Liver (tissue), 9 donors: ENCODE results near the gene CSNK2B. TPM values are rescaled to one million over a fixed set of nuclear protein-coding genes. Genes with fewer than 3 reads are reported as not detected.

Experiments
- DNase-seq: peaks from one replicate; pipeline ENCODE4 v3.0.0-alpha.2; 2017; ENCODE audit warnings: low spot score
- H3K27ac ChIP-seq, 2 donors: one replicate each; pipeline ENCODE4 v1.7.0; 2013; ENCODE audit warnings: inconsistent platforms in 2 of 2, low read length in 2 of 2, control low read depth in 1 of 2, low read depth in 1 of 2, mild to moderate bottlenecking in 1 of 2
- H3K27me3 ChIP-seq, 4 donors: one replicate each; pipeline versions ENCODE4 v1.6.1 to v1.7.0; 2013; ENCODE audit warnings: low read length in 3 of 4, inconsistent platforms in 1 of 4, mild to moderate bottlenecking in 1 of 4, moderate library complexity in 1 of 4; ENCODE audit not compliant: control insufficient read depth in 4 of 4, insufficient read depth in 4 of 4
- H3K36me3 ChIP-seq, 4 donors: one replicate each; pipeline versions ENCODE4 v1.6.1 to v1.7.0; 2013; ENCODE audit warnings: low read length in 3 of 4, mild to moderate bottlenecking in 3 of 4, low read depth in 1 of 4, moderate library complexity in 1 of 4; ENCODE audit not compliant: control insufficient read depth in 4 of 4, insufficient read depth in 3 of 4
- H3K4me1 ChIP-seq, 4 donors: one replicate each; pipeline versions ENCODE4 v1.6.1 to v1.7.0; 2013; ENCODE audit warnings: low read length in 3 of 4, mild to moderate bottlenecking in 3 of 4, moderate library complexity in 1 of 4; ENCODE audit not compliant: control insufficient read depth in 4 of 4, insufficient read depth in 4 of 4
- H3K4me3 ChIP-seq, 3 donors: one replicate each; pipeline versions ENCODE4 v1.6.1 to v1.7.0; 2013; ENCODE audit warnings: low read length in 3 of 3, control low read depth in 1 of 3, low read depth in 1 of 3, mild to moderate bottlenecking in 1 of 3
- H3K9ac ChIP-seq, 2 donors: one replicate each; pipeline ENCODE4 v1.7.0; 2013; ENCODE audit warnings: low read length in 2 of 2, mild to moderate bottlenecking in 2 of 2, moderate library complexity in 2 of 2, control low read depth in 1 of 2, low read depth in 1 of 2
- H3K9me3 ChIP-seq, 4 donors: one replicate each; pipeline versions ENCODE4 v1.6.1 to v1.7.0; 2013; ENCODE audit warnings: low read length in 3 of 4; ENCODE audit not compliant: control insufficient read depth in 4 of 4
- EGR1 ChIP-seq, 2 donors: IDR thresholded peaks; 2 replicates each; pipeline ENCODE4 v1.6.1; 2016 to 2018; ENCODE audit warnings: antibody characterized with exemption in 2 of 2, low read depth in 2 of 2
- FOXA1 ChIP-seq: IDR thresholded peaks from 2 replicates; pipeline ENCODE4 v1.6.1; 2016; ENCODE audit warnings: antibody characterized with exemption
- FOXA2 ChIP-seq: IDR thresholded peaks from 2 replicates; pipeline ENCODE4 v1.6.1; 2016; ENCODE audit warnings: antibody characterized with exemption
- GABPA ChIP-seq, 2 donors: IDR thresholded peaks in 1 of 2; conservative IDR thresholded peaks in 1 of 2; 2 replicates each; pipeline ENCODE4 v1.6.1; 2016; ENCODE audit warnings: antibody characterized with exemption in 2 of 2, mild to moderate bottlenecking in 1 of 2, moderate library complexity in 1 of 2
- HNF4A ChIP-seq, 2 donors: conservative IDR thresholded peaks; 2 replicates each; pipeline ENCODE4 v1.6.1; 2016; ENCODE audit warnings: antibody characterized with exemption in 2 of 2, mild to moderate bottlenecking in 2 of 2
- HNF4G ChIP-seq: IDR thresholded peaks from 2 replicates; pipeline ENCODE4 v1.6.1; 2016; ENCODE audit warnings: antibody characterized with exemption
- JUND ChIP-seq, 2 donors: IDR thresholded peaks; 2 replicates each; pipeline ENCODE4 v1.6.1; 2016; ENCODE audit warnings: antibody characterized with exemption in 2 of 2
- NR2F2 ChIP-seq: IDR thresholded peaks from 2 replicates; pipeline ENCODE4 v1.6.1; 2016; ENCODE audit warnings: antibody characterized with exemption
- RAD21 ChIP-seq, 2 donors: IDR thresholded peaks; 2 replicates each; pipeline ENCODE4 v1.6.1; 2016; ENCODE audit warnings: antibody characterized with exemption in 2 of 2, mild to moderate bottlenecking in 2 of 2
- RXRA ChIP-seq, 2 donors: IDR thresholded peaks; 2 replicates each; pipeline ENCODE4 v1.6.1; 2017 to 2018; ENCODE audit warnings: antibody characterized with exemption in 2 of 2, mild to moderate bottlenecking in 1 of 2
- SP1 ChIP-seq: IDR thresholded peaks from 2 replicates; pipeline ENCODE4 v1.6.1; 2018; ENCODE audit warnings: antibody characterized with exemption, mild to moderate bottlenecking
- TAF1 ChIP-seq: conservative IDR thresholded peaks from 2 replicates; pipeline ENCODE4 v1.6.1; 2016; ENCODE audit warnings: antibody characterized with exemption, mild to moderate bottlenecking
- YY1 ChIP-seq: IDR thresholded peaks from 2 replicates; pipeline ENCODE4 v1.6.1; 2016; ENCODE audit warnings: antibody characterized with exemption, mild to moderate bottlenecking
- WGBS: extraction: QIAGEN DNeasy Blood & Tissue Kit; methylation state at CpG from one replicate; pipeline ENCODE4 v1.1.7; 2013; 5-methylcytosine and 5-hydroxymethylcytosine counted together
- polyA plus RNA-seq, 2 donors: library from polyadenylated mRNA; stranded (reverse) in 1 of 2; unstranded in 1 of 2; fragments of 200-250 nt in 1 of 2; fragments of >200 nt in 1 of 2; fragmentation: Nextera tagmentation in 1 of 2; extraction: Ambion mirVana in 1 of 2; gene quantifications; one replicate each; pipeline versions ENCODE4 v1.2.1 to v1.2.3, GENCODE V29; 2013 to 2015
- total RNA-seq, 2 donors: library from RNA; depleted of rRNA; stranded (reverse); fragments of >200 nt; gene quantifications; one replicate each; pipeline ENCODE4 v1.2.3, GENCODE V29; 2014
- TF ChIP-seq, protein P1 (sequence below): IDR thresholded peaks from 2 replicates; pipeline ENCODE4 v1.6.1; 2016; ENCODE audit warnings: antibody characterized with exemption, mild to moderate bottlenecking
- TF ChIP-seq, protein P2 (sequence below): IDR thresholded peaks from 2 replicates; pipeline ENCODE4 v1.6.1; 2016; ENCODE audit warnings: antibody characterized with exemption
- TF ChIP-seq, protein P3 (sequence below): fragments of 150-350 bp; IDR thresholded peaks from 2 replicates; pipeline ENCODE4 v1.5.1; 2017; ENCODE audit warnings: improper control_type of control experiment, low read depth, low read length; ENCODE audit not compliant: missing input control
- TF ChIP-seq, protein P4 (sequence below): IDR thresholded peaks from 2 replicates; pipeline ENCODE4 v1.6.1; 2016; ENCODE audit warnings: antibody characterized with exemption
- TF ChIP-seq, protein P5 (sequence below): IDR thresholded peaks from 2 replicates; pipeline ENCODE4 v1.6.1; 2016; ENCODE audit warnings: antibody characterized with exemption
- donor health status: healthy.
- donor health status: healthy.
- donor health status: healthy.
- donor health status: healthy.
- donor health status: healthy.

Gene CSNK2B
- total and polyA plus RNA-seq, 4 donors, result 58.1 to 108 (median 77.0) TPM

DNA sequence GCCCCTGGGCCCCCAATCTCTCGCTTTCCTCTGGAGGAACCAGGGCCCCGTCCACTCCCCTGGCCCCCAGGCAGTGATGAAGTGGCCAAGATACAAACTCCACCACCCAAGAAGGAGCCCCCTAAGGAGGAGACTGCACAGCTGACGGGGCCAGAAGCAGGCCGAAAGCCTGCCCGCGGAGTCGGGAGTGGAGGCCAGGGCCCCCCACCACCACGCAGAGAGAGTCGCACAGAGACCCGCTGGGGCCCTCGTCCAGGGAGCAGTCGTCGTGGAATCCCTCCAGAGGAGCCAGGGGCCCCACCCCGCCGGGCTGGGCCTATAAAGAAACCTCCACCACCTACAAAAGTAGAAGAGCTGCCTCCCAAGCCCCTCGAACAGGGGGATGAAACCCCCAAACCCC is 34.7 kb upstream of the CSNK2B start:
- Histone ChIP-seq H3K27ac (no peak overlapping the region), H3K36me3 (peaks cover 44 to 89% (median 65%) of the 10 kb centered on the region in 4 donors), H3K27me3 (no peaks in the 10 kb centered on the region), H3K4me1 (peaks cover 2 to 23% (median 17%) of the 10 kb centered on the region in 4 donors), H3K9ac (no peak overlapping the region), H3K4me3 (no peak overlapping the region), H3K9me3 (no peaks in the 10 kb centered on the region)
- TF ChIP-seq EGR1 (IDR thresholded peaks at IDR 0.05; ENCODE audit: low read depth in 2 of 2) (no peak), JUND (IDR thresholded peaks at IDR 0.05) (no peak), RAD21 (IDR thresholded peaks at IDR 0.05) (no peak), FOXA2 (no peak), HNF4G (no peak), GABPA (IDR thresholded peaks at IDR 0.05 in 1 of 2, conservative IDR thresholded peaks at IDR 0.05 in 1 of 2) (no peak), SP1 (no peak), TAF1 (no peak), RXRA (IDR thresholded peaks at IDR 0.05) (no peak)
- TF ChIP-seq, protein P1, sequence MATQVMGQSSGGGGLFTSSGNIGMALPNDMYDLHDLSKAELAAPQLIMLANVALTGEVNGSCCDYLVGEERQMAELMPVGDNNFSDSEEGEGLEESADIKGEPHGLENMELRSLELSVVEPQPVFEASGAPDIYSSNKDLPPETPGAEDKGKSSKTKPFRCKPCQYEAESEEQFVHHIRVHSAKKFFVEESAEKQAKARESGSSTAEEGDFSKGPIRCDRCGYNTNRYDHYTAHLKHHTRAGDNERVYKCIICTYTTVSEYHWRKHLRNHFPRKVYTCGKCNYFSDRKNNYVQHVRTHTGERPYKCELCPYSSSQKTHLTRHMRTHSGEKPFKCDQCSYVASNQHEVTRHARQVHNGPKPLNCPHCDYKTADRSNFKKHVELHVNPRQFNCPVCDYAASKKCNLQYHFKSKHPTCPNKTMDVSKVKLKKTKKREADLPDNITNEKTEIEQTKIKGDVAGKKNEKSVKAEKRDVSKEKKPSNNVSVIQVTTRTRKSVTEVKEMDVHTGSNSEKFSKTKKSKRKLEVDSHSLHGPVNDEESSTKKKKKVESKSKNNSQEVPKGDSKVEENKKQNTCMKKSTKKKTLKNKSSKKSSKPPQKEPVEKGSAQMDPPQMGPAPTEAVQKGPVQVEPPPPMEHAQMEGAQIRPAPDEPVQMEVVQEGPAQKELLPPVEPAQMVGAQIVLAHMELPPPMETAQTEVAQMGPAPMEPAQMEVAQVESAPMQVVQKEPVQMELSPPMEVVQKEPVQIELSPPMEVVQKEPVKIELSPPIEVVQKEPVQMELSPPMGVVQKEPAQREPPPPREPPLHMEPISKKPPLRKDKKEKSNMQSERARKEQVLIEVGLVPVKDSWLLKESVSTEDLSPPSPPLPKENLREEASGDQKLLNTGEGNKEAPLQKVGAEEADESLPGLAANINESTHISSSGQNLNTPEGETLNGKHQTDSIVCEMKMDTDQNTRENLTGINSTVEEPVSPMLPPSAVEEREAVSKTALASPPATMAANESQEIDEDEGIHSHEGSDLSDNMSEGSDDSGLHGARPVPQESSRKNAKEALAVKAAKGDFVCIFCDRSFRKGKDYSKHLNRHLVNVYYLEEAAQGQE, result no peak
- DNase-seq, result no peak
- 92% methylated on average over 16 of the region's 16 CpGs for WGBS

DNA sequence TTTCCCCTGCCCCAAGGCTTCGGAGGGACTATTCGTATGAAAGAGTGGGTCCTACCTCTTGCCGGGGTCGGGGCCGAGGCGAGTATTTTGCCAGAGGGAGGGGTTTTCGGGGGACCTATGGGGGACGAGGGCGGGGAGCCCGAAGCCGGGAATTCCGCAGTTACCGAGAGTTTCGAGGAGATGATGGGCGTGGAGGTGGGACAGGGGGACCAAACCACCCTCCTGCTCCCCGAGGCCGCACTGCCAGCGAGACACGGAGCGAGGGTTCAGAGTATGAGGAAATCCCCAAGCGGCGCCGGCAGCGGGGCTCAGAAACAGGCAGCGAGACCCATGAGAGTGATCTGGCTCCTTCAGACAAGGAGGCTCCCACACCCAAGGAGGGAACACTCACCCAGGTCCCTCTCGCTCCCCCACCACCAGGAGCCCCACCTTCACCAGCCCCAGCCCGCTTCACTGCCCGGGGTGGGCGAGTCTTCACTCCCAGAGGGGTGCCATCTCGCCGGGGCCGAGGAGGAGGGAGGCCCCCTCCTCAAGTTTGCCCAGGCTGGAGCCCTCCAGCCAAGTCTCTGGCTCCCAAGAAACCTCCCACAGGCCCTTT is 34.1 kb upstream of the CSNK2B start:
- WGBS, result 95% methylated on average over 32 of the region's 32 CpGs
- TF ChIP-seq YY1 (no peak), NR2F2 (no peak), RXRA (IDR thresholded peaks at IDR 0.05) (no peak), TAF1 (no peak), HNF4A (conservative IDR thresholded peaks at IDR 0.05) (no peak), RAD21 (IDR thresholded peaks at IDR 0.05) (no peak), FOXA2 (no peak), EGR1 (IDR thresholded peaks at IDR 0.05; ENCODE audit: low read depth in 2 of 2) (no peak), GABPA (IDR thresholded peaks at IDR 0.05 in 1 of 2, conservative IDR thresholded peaks at IDR 0.05 in 1 of 2) (no peak), JUND (IDR thresholded peaks at IDR 0.05) (no peak), FOXA1 (no peak), SP1 (no peak)
- TF ChIP-seq, protein P2, sequence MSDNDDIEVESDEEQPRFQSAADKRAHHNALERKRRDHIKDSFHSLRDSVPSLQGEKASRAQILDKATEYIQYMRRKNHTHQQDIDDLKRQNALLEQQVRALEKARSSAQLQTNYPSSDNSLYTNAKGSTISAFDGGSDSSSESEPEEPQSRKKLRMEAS, result no peak
- TF ChIP-seq, protein P3, sequence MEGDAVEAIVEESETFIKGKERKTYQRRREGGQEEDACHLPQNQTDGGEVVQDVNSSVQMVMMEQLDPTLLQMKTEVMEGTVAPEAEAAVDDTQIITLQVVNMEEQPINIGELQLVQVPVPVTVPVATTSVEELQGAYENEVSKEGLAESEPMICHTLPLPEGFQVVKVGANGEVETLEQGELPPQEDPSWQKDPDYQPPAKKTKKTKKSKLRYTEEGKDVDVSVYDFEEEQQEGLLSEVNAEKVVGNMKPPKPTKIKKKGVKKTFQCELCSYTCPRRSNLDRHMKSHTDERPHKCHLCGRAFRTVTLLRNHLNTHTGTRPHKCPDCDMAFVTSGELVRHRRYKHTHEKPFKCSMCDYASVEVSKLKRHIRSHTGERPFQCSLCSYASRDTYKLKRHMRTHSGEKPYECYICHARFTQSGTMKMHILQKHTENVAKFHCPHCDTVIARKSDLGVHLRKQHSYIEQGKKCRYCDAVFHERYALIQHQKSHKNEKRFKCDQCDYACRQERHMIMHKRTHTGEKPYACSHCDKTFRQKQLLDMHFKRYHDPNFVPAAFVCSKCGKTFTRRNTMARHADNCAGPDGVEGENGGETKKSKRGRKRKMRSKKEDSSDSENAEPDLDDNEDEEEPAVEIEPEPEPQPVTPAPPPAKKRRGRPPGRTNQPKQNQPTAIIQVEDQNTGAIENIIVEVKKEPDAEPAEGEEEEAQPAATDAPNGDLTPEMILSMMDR, result no peak
- TF ChIP-seq, protein P1, result no peak
- TF ChIP-seq, protein P4, sequence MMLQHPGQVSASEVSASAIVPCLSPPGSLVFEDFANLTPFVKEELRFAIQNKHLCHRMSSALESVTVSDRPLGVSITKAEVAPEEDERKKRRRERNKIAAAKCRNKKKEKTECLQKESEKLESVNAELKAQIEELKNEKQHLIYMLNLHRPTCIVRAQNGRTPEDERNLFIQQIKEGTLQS, result no peak
- TF ChIP-seq, protein P5, sequence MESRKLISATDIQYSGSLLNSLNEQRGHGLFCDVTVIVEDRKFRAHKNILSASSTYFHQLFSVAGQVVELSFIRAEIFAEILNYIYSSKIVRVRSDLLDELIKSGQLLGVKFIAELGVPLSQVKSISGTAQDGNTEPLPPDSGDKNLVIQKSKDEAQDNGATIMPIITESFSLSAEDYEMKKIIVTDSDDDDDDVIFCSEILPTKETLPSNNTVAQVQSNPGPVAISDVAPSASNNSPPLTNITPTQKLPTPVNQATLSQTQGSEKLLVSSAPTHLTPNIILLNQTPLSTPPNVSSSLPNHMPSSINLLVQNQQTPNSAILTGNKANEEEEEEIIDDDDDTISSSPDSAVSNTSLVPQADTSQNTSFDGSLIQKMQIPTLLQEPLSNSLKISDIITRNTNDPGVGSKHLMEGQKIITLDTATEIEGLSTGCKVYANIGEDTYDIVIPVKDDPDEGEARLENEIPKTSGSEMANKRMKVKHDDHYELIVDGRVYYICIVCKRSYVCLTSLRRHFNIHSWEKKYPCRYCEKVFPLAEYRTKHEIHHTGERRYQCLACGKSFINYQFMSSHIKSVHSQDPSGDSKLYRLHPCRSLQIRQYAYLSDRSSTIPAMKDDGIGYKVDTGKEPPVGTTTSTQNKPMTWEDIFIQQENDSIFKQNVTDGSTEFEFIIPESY, result no peak

More for the DNA sequence above, 34.1 kb upstream of the CSNK2B start:
- Histone ChIP-seq H3K27me3 (no peaks in the 10 kb centered on the region), H3K36me3 (peaks cover 50 to 89% (median 64%) of the 10 kb centered on the region in 4 donors), H3K4me1 (peaks cover 2 to 23% (median 17%) of the 10 kb centered on the region in 4 donors), H3K27ac (no peak overlapping the region), H3K9me3 (no peaks in the 10 kb centered on the region), H3K9ac (no peak overlapping the region), H3K4me3 (no peak overlapping the region)
- DNase-seq, result no peak
